Rectal smooth muscle tissue (tissue), 1 donor: ENCODE results near the gene DEFB129.

ENCODE experiments used
- H3K27ac ChIP-seq: one replicate; pipeline ENCODE4 v1.7.0; 2013; ENCODE audit warnings: low read depth, low read length, inconsistent platforms
- H3K27me3 ChIP-seq: one replicate; pipeline ENCODE4 v1.7.0; 2013; ENCODE audit warnings: low read length; ENCODE audit not compliant: control insufficient read depth, insufficient read depth
- H3K36me3 ChIP-seq: one replicate; pipeline ENCODE4 v1.7.0; 2013; ENCODE audit warnings: low read length; ENCODE audit not compliant: control insufficient read depth, insufficient read depth
- H3K4me1 ChIP-seq: one replicate; pipeline ENCODE4 v1.7.0; 2013; ENCODE audit warnings: low read length; ENCODE audit not compliant: control insufficient read depth, insufficient read depth
- H3K4me3 ChIP-seq: one replicate; pipeline ENCODE4 v1.7.0; 2013; ENCODE audit warnings: low read length
- H3K9ac ChIP-seq: one replicate; pipeline ENCODE4 v1.7.0; 2013; ENCODE audit warnings: low read length

DEFB129 gene

DNA sequence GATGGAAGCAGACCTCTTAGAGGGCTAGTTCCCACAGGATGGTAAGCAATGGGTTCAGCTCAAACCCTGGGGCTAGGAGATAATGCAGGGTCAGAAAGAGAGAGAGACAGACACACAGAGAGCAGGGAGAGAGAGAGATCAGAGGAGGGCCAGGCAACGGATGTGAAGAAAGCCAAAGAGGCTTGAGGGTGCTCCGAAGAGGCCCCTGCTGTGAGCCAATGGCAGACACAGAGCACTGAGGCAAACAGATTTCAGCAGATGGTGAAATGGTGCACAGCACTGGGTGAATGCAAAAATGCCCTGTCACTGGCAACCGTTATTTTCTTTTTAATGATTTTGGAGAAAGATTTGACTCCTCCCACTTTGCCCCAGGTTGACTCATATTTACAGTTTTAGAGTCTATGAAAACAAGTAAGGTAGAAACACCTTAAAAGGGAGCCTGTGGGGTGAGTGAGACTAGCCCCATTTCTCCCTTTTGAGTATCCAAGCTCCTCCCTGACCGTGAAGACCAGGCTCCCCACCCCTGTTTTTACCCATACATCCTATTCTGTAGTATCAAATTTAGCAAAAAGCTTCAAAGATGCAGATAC lies 31.3 kb downstream of the DEFB129 start:
- Histone ChIP-seq H3K27ac (no peak overlapping the region), H3K36me3 (no peaks in the 10 kb centered on the region), H3K4me3 (no peak overlapping the region), H3K4me1 (no peaks in the 10 kb centered on the region), H3K27me3 (no peaks in the 10 kb centered on the region), H3K9ac (no peak overlapping the region)

DNA sequence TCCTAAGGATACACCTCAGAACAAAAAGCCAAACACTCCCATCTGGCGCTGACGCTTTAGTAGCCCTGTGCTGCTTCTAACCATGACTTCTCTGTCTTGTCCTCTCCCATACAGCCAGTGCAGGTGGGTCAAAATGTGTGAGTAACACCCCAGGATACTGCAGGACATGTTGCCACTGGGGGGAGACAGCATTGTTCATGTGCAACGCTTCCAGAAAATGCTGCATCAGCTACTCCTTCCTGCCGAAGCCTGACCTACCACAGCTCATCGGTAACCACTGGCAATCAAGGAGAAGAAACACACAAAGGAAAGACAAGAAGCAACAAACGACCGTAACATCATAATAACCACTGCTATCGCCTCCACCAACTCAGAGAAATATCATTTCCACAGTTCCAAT lies 31.9 kb downstream of the DEFB129 start:
- Histone ChIP-seq H3K27me3 (no peaks in the 10 kb centered on the region), H3K27ac (no peak overlapping the region), H3K9ac (no peak overlapping the region), H3K4me1 (no peaks in the 10 kb centered on the region), H3K4me3 (no peak overlapping the region), H3K36me3 (no peaks in the 10 kb centered on the region)

DNA sequence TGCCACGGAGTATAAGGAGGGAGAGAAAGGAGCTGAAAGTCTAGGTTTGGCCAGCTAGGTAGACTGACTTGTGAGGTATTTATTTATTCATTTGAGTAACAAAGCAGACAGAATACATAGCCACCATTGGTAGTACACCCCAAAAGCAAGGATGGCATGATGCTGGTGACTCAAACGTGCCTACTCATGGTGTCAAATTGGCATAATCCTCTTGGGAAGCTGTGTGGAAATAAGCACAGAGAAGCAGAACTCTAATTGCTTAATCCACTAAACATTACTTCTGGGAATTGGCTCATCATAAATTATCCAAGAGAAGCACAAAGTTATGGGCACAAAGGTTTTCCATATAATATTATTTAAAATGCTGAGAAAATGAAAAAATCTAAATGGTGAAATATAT lies 32.9 kb downstream of the DEFB129 start:
- Histone ChIP-seq H3K36me3 (no peaks in the 10 kb centered on the region), H3K27me3 (no peaks in the 10 kb centered on the region), H3K27ac (no peak overlapping the region), H3K4me1 (no peaks in the 10 kb centered on the region), H3K4me3 (no peak overlapping the region), H3K9ac (no peak overlapping the region)

DNA sequence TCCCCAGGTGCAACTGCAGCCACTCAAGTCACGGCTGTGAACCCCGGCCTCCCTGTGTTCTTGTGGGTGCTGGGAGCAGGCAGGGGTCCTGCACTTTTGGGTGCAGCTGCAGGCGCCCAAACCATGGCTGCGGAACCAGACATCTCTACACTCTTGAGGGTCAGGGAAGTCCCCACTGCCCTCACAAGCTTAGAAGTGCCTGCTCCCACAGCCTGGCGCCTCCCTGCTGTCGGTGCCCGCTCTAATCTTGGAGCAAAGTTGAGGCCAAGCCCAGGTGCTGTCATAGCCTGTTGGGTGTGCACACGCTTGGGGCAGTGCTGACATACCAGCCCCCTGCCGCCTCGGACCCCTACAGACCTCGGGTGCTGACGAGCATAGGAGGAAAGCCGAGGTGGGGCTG lies 36.6 kb downstream of the DEFB129 start:
- no peak overlapping the region for H3K9ac ChIP-seq
- H3K27me3 ChIP-seq: no peaks in the 10 kb centered on the region
- no peak overlapping the region for H3K4me3 ChIP-seq
- H3K27ac ChIP-seq: no peak overlapping the region
- H3K36me3 ChIP-seq: no peaks in the 10 kb centered on the region
- no peaks in the 10 kb centered on the region for H3K4me1 ChIP-seq

DNA sequence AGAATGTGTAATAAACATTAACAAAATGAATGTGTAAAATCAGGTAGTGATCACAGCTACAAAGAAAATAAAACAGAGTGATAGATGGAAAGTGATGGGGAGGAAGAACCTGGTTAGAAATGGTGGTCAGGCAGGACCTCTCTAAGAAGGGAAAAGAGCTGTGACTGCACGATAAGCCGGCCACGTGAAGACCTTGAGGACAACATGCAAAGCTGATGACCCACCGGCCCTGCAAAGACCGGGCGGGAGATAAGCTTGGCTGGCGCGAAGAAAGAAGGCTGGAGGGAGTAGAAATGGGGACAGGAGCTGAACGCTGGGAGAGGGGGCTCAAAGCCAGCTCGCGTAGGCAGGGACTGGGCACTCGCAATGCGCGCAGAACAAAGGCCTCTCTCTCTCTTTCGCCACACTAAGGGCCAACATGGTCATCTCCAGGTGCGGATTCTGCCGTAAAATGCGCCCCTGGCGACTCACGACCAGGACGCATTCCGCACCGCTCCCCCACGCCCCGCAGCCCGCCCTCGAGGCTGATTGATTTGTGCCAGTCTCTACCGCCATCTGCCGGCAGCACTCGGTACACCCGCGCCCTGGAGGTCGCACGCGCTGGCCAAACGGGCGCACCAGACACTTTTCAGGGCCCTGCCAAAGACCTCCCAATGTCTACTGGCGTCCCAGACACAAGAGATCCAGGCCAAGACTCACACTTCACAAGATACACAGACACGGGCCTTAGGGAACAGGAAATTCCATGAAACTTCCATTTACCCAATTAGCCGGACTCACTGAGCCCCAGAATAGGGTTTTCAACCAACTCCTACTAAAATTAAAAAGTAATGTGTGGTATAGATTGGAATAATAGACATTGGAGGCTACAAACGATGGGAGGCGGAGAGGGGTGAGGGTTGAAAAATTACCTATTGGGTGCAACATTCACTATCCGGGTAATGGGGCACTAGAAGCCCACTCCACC lies 39.8 kb downstream of the DEFB129 start:
- H3K4me3 ChIP-seq: peak overlapping the region; percentile 76
- H3K27me3 ChIP-seq: no peaks in the 10 kb centered on the region
- H3K36me3 ChIP-seq: no peaks in the 10 kb centered on the region
- no peak overlapping the region for H3K27ac ChIP-seq
- H3K9ac ChIP-seq: peak overlapping the region; percentile 13
- H3K4me1 ChIP-seq: no peaks in the 10 kb centered on the region

DNA sequence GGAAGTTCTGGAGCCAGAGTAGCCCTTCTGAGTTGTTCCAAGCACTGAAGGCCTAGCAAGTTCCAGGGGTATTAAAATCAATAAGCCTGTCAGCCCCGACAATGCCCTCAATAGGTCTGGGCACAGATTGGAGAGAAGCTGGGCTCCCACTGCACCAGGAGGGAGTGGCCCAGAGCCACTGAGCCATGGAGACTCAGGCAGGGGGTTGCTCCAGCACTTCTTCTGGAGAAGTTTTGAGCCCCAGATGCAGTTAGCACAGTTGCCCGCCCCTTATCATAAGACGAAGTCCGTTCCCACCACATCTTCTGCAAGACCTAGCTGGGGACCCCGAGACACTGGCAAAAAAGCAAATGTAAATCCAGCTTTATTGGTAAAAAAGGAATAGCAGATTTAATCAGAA lies 43.5 kb downstream of the DEFB129 start:
- Histone ChIP-seq H3K36me3 (no peaks in the 10 kb centered on the region), H3K9ac (no peak overlapping the region), H3K4me3 (no peak overlapping the region), H3K4me1 (no peaks in the 10 kb centered on the region), H3K27me3 (no peaks in the 10 kb centered on the region), H3K27ac (no peak overlapping the region)

DNA sequence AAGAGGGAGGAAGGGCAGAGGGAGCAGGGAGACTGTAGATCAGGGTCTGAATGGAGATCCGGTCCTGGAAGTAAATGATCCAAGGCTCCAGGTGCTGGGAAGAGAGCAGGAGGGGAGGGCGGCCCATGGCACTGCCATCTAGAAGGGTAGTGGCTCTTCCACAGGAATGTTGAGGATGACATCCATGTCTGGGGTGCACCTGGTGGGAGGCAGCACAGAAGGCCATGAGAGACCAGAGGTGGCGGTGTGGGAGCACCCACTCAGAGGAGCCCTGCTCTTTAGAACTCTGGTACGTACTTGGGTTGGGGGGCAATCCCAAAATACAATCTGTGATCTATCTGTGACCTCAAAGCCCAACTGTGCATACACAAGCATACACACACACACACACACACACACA lies 44.0 kb downstream of the DEFB129 start:
- no peak overlapping the region for H3K9ac ChIP-seq
- H3K36me3 ChIP-seq: peaks cover 4% of the 10 kb centered on the region
- no peaks in the 10 kb centered on the region for H3K27me3 ChIP-seq
- no peak overlapping the region for H3K4me3 ChIP-seq
- H3K27ac ChIP-seq: no peak overlapping the region
- no peaks in the 10 kb centered on the region for H3K4me1 ChIP-seq

DNA sequence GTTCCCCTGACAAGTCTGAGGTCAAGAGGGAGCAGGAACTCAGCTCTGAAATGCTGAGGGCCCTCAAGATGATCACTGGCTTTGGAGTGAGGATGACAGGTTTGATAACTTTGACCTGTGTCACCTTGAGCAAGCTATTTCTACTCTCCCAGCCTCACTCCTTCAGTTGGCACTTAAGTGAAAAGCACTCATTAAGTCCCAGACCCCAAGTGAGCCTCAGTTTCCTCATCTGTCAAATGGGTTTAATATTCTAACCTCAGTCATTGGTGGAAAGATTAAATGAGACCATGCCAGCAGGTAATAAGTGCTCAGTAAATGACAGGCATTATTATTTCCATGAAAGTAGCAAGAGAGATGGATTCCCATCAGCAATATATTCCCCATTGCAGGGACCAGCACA lies 44.5 kb downstream of the DEFB129 start:
- Histone ChIP-seq H3K4me3 (no peak overlapping the region), H3K4me1 (no peaks in the 10 kb centered on the region), H3K27me3 (no peaks in the 10 kb centered on the region), H3K9ac (no peak overlapping the region), H3K27ac (no peak overlapping the region), H3K36me3 (peaks cover 7% of the 10 kb centered on the region)

DNA sequence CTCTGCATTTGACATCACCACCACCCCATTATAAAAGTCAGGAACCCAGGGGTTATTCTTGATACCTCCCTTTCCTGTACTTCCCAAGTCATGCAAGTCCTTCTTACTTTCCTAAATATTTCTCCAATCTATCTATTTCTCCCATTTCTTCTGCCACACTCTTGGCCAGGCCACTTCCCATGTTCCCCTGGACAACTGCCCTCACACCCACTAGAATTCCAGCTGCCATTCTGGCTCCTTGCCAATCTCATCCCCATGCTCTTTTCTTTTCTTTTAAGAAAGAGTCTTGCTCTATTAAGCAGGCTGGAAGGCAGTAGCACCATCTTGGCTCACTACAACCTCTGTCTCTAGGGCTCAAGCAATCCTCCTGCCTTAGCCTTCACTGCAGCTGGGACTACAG lies 45.7 kb downstream of the DEFB129 start:
- Histone ChIP-seq H3K27me3 (no peaks in the 10 kb centered on the region), H3K27ac (no peak overlapping the region), H3K4me1 (no peaks in the 10 kb centered on the region), H3K4me3 (no peak overlapping the region), H3K36me3 (peaks cover 10% of the 10 kb centered on the region), H3K9ac (no peak overlapping the region)

DNA sequence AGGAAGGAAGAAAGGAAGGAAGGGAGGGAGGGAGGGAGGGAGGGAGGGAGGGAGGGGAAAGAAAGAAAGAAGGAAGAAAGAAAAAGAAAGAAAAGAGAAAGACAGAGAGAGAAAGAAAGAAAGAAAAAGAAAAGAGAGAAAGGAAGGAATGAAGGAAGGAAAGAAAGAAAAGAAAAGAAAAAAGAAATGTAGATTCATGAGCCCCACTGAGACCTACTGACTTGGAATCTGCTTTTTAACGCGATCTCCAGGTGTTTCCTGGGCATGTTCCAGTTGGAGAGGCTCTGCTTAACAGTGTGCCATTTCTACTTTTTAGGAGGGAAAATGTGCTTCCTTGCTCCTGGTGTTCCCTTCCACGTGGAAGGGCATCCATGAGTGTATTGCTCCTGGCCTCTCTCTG lies 46.8 kb downstream of the DEFB129 start:
- no peaks in the 10 kb centered on the region for H3K4me1 ChIP-seq
- H3K27ac ChIP-seq: no peak overlapping the region
- no peaks in the 10 kb centered on the region for H3K27me3 ChIP-seq
- H3K36me3 ChIP-seq: peaks cover 13% of the 10 kb centered on the region
- no peak overlapping the region for H3K9ac ChIP-seq
- H3K4me3 ChIP-seq: no peak overlapping the region

DNA sequence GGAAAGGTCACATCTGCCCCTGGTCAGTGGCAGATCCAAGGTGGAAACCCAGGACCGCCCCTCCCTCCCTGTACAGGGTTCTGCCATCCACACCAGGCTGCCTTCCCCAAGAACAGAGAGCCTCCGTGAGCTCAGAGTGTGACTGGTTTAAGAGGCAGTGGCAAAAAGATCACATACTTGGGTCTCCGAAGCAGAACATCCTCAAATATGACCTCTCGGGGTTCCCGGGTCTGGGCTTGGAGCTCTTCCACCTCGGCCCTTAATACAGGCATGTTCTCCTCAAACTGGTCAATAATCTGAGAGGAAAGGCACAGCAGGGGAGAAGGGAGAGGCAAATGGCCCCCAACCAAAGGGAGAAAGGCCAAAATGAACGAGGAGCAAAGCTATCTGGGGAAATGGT lies 48.7 kb downstream of the DEFB129 start:
- Histone ChIP-seq H3K27me3 (no peaks in the 10 kb centered on the region), H3K36me3 (peaks cover 13% of the 10 kb centered on the region), H3K9ac (no peak overlapping the region), H3K4me1 (no peaks in the 10 kb centered on the region), H3K4me3 (no peak overlapping the region), H3K27ac (no peak overlapping the region)

DNA sequence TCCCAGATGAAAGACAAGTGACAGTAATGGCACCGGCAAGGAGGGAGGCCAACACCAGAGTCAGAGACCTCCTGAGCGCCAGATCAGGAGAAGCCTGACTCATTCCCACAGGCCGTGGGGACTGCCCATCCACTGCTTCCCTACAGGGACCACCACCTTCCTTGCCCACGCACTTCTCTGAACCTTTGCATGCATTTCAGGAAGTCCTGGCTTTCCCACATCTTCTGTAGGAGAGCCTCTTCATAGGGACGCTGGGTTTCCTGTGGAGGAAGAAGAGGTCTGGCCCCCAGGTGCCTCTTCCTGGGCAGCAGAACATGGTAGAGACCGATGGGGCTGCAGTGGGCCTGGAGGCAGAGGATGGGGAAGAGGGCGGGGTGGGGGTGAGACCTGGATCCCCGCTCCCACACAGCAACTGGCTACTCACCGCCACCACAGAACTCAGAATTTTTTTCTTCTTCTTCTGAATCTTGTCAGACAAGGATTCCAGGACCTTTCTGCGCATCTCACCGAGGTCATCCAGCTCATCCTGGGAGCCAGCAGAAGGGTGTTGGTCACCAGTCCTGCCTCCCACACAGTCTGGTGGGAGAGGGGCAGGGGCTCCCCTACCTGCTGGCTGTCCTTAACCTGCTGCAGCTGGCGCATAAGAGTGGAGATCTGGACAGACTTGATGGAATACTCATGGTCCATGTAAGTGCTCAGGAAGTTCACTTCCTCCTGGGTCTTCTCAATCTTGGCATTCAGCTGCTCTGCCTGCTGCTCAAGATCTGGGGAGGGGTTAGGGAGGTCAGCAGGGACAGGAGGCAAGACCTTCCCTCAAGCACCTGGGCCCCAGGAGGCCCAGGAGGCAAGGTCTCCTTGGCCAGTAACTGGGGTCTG lies 49.8 kb downstream of the DEFB129 start:
- H3K36me3 ChIP-seq: peaks cover 16% of the 10 kb centered on the region

More for the DNA sequence above, 49.8 kb downstream of the DEFB129 start:
- Histone ChIP-seq H3K4me3 (no peak overlapping the region), H3K27ac (no peak overlapping the region), H3K4me1 (no peaks in the 10 kb centered on the region), H3K27me3 (no peaks in the 10 kb centered on the region), H3K9ac (no peak overlapping the region)
